Nucleus accumbens (tissue), 56 donors: Measurements from ENCODE around the gene BTBD6.
A peak's percentile ranks its signal among the peaks of the same experiment; 100 is the strongest.

Experiments
- DNase-seq, 56 donors: peaks; one replicate each; lab custom pipeline; 2025; lab: John Stamatoyannopoulos, UW

Gene BTBD6

GRCh38 chr14:105226198-105226597 lies 22.1 kb upstream of the BTBD6 start:
- no peak for DNase-seq

GRCh38 chr14:105227346-105227745 lies 21.0 kb upstream of the BTBD6 start:
- DNase-seq = no peak

- no peak for DNase-seq
Observed at GRCh38 chr14:105228562-105228961, 19.8 kb upstream of the BTBD6 start.

GRCh38 chr14:105229099-105229655 lies 19.2 kb upstream of the BTBD6 start:
- DNase-seq = no peak

GRCh38 chr14:105240811-105241576 lies 7.3 kb upstream of the BTBD6 start:
- no peak for DNase-seq

- no peak for DNase-seq
Observed at GRCh38 chr14:105241641-105242040, 6.7 kb upstream of the BTBD6 start.

GRCh38 chr14:105244334-105244733 lies 4.0 kb upstream of the BTBD6 start:
- no peak for DNase-seq

- DNase-seq = no peak
Observed at GRCh38 chr14:105247026-105247425, 1.3 kb upstream of the BTBD6 start.

GRCh38 chr14:105247715-105248367 lies 492 bp upstream of the BTBD6 start:
- no peak for DNase-seq

- DNase-seq = peak in 8 of 56 donors; percentile 33 to 51 (median 44)
Observed at GRCh38 chr14:105249182-105250007, 1.1 kb downstream of the BTBD6 start.

- no peak for DNase-seq
Observed at GRCh38 chr14:105250008-105250366, 1.7 kb downstream of the BTBD6 start.

GRCh38 chr14:105250986-105251385 lies 2.7 kb downstream of the BTBD6 start:
- no peak for DNase-seq

GRCh38 chr14:105251920-105252319 lies 3.6 kb downstream of the BTBD6 start:
- no peak for DNase-seq

GRCh38 chr14:105252552-105253328 lies 4.4 kb downstream of the BTBD6 start:
- DNase-seq = no peak

GRCh38 chr14:105253329-105253682 lies 5.0 kb downstream of the BTBD6 start:
- DNase-seq = no peak

GRCh38 chr14:105255021-105255507 lies 6.7 kb downstream of the BTBD6 start:
- no peak for DNase-seq

GRCh38 chr14:105256292-105256960 lies 8.1 kb downstream of the BTBD6 start:
- DNase-seq = no peak

- DNase-seq = no peak
Observed at GRCh38 chr14:105257464-105257863, 9.1 kb downstream of the BTBD6 start.

GRCh38 chr14:105258846-105259245 lies 10.5 kb downstream of the BTBD6 start:
- no peak for DNase-seq

GRCh38 chr14:105260959-105261358 lies 12.6 kb downstream of the BTBD6 start:
- DNase-seq = no peak
